ENCODE data around the gene ST7.

GRCh38 chr7:116966601-116967000, 13.3 kb downstream of the ST7 start:
- TF ChIP-seq, protein P1, sequence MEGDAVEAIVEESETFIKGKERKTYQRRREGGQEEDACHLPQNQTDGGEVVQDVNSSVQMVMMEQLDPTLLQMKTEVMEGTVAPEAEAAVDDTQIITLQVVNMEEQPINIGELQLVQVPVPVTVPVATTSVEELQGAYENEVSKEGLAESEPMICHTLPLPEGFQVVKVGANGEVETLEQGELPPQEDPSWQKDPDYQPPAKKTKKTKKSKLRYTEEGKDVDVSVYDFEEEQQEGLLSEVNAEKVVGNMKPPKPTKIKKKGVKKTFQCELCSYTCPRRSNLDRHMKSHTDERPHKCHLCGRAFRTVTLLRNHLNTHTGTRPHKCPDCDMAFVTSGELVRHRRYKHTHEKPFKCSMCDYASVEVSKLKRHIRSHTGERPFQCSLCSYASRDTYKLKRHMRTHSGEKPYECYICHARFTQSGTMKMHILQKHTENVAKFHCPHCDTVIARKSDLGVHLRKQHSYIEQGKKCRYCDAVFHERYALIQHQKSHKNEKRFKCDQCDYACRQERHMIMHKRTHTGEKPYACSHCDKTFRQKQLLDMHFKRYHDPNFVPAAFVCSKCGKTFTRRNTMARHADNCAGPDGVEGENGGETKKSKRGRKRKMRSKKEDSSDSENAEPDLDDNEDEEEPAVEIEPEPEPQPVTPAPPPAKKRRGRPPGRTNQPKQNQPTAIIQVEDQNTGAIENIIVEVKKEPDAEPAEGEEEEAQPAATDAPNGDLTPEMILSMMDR (optimal IDR thresholded peaks at IDR 0.05 in 1 of 3, IDR thresholded peaks at IDR 0.05 in 1 of 3, conservative IDR thresholded peaks at IDR 0.05 in 1 of 3; ENCODE audit: extremely low read depth in 1 of 3, insufficient read depth in 2 of 3, low read length in 3 of 3), result no peak
- no peak for TF ChIP-seq EZH2 (IDR thresholded peaks at IDR 0.05; ENCODE audit: low read length)
